Glomerular endothelial cell (primary cell): ENCODE measurements around the gene LIMS4. TPM values are rescaled to one million over a fixed set of nuclear protein-coding genes. Genes with fewer than 3 reads are reported as not detected.
"Not testable (repeated sequence)": the region's sequence is repeated elsewhere in the genome, so short reads cannot be mapped to it uniquely, and the experiment has no call there.

Experiments
- DNase-seq: peaks from one replicate; pipeline ENCODE4 v3.0.0-alpha.2; 2011; ENCODE audit warnings: low read depth, low spot score; ENCODE audit errors: extremely low read depth
- total RNA-seq: library from RNA; depleted of rRNA; stranded (reverse); fragments of >200 nt; gene quantifications from 2 replicates; pipeline ENCODE4 v1.2.3, GENCODE V29; 2015

LIMS4 gene, protein sequence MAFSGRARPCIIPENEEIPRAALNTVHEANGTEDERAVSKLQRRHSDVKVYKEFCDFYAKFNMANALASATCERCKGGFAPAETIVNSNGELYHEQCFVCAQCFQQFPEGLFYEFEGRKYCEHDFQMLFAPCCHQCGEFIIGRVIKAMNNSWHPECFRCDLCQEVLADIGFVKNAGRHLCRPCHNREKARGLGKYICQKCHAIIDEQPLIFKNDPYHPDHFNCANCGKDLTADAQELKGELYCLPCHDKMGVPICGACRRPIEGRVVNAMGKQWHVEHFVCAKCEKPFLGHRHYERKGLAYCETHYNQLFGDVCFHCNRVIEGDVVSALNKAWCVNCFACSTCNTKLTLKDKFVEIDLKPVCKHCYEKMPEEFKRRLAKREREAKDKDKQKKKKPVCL
- total RNA-seq: 55.2 and 102 TPM in 2 replicates

GRCh38 chr2:110472171-110473058 lies at the start of gene LIMS4:
Gene LIMS4 (minus strand): TSS chr2:110472816. CDS start chr2:110472778, 38 bp downstream.
- DNase-seq: not testable (repeated sequence)

DNA sequence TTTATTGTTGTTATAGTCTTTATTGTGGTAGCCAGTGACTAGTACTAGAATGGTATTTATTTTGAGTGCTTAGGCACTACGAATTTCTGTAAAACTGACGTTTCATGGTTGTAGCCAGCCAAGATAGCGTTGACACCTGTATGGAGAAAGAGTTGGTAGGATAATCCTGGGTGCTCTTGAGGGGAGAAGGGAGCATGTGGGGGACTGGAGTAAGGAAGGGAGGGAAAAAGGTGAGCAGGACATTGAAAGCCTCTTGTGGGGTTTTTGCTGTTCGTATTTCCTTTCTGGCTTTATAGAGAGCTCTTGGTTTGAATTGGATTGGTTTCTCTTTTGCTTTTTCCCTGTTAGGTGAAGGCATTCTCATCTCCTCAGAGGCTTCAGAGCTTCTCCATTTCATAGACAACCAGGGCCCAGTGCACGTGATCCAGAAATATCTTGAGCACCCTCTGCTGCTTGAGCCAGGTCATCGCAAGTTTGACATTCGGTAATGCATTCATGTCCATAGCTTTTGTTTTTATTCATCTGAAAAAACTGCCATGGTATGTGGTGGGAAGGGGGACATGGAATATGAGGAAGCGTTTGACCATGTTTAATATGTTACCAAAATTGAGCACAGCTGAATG lies 27.2 kb upstream of the LIMS4 start:
- not testable (repeated sequence) for DNase-seq

- not testable (repeated sequence) for DNase-seq
Measured at GRCh38 chr2:110496027-110496426, 23.4 kb upstream of the LIMS4 start.

DNA sequence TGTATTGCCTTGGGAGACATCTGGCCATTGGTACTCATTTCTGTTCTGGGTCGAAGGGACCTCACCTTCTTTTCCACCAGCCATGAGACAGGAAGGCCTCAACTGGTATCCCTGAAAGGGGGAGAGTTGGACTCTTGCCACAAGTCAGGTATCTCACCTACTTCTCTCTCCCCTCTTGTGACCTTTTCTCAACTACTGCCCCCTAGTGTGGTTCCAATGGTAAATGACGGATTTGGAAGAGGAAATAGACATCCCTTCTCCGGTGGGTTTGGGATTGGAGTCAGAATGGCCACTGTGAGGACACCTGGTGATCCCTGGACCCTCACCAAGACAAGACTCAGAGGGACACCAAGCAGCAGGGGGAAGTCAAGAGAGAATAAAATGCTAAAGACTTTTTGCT lies 21.9 kb upstream of the LIMS4 start:
- DNase-seq: not testable (repeated sequence)

GRCh38 chr2:110488991-110489390 lies 16.4 kb upstream of the LIMS4 start:
- not testable (repeated sequence) for DNase-seq

DNA sequence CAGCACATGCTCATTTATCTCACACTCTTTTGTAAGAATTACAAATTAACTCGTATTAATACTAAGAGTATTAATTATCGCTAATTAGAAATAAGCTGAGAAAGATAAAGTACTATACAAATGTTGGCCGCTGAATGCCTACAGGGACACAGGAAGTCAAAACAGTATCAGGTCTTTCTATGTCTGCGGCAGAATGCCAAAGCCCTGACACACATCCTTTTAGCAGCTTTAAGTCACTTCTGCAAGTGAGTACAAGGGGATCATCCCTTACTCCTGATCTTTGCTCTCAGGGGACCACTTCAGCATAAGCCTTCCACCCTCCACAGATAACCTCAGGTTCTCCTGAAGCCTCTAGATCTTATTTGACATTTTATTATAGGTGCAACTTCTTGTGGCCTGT lies 10.1 kb upstream of the LIMS4 start:
- not testable (repeated sequence) for DNase-seq

GRCh38 chr2:110481200-110481599 lies 8.6 kb upstream of the LIMS4 start:
- DNase-seq: not testable (repeated sequence)

DNA sequence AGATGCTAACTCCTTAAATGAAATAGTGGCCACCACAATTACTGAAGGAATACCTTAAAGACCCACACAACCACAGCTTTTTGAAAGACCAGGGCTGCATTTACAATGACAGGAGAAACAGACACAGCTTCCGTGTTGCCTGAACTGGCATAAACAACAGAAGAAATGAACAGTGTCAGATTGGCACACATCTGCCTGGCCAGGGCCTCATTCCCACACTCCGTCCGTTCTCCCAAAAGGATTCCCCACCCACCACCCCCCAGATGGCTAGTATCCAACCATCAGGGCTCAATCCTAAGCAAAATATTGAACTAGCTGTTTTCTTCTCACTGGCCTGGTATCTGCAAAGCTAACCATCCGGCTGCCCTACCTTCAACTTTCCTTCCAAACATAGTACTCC lies 7.5 kb upstream of the LIMS4 start:
- DNase-seq: not testable (repeated sequence)

GRCh38 chr2:110477370-110477769 lies 4.8 kb upstream of the LIMS4 start:
- DNase-seq: not testable (repeated sequence)

- not testable (repeated sequence) for DNase-seq
Measured at GRCh38 chr2:110476952-110477351, 4.3 kb upstream of the LIMS4 start.

DNA sequence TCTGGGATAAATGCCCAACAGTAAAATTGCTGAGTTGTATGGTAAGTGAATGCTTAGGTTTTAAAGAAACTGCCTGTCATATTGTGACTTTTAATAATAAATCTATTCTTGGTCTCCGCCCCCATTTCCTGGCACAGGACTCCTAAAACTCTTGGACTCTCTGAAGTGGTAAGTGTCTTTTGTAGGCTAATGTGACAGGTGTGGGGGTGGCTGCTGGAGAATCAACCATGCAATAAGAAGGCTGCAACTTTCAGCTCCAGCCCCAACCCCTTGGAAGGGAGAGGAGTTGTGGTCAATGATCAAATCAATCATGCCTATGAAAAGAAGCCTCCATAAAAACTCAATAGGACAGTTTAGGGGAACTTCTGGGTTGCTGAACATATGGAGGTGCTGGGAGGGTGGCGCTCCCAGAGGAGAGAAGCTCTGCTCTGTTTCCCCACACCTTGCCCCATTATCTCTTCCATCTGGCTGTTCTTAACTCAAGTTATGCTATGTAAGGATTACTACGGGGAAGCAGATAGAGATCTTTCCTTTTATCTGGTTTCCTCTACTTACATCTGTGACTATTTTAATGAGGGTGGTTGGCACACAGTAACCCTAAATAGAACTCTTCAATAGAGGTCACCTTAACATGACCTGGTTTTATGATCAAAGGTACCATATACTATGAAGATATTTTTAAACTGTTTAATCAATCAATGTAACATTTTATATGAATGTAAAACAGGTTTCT lies 3.2 kb upstream of the LIMS4 start:
- not testable (repeated sequence) for DNase-seq

- not testable (repeated sequence) for DNase-seq
Measured at GRCh38 chr2:110474898-110475297, 2.3 kb upstream of the LIMS4 start.

- not testable (repeated sequence) for DNase-seq
Measured at GRCh38 chr2:110473059-110473358, 393 bp upstream of the LIMS4 start.

- not testable (repeated sequence) for DNase-seq
Measured at GRCh38 chr2:110468921-110469320, 3.7 kb downstream of the LIMS4 start.

DNA sequence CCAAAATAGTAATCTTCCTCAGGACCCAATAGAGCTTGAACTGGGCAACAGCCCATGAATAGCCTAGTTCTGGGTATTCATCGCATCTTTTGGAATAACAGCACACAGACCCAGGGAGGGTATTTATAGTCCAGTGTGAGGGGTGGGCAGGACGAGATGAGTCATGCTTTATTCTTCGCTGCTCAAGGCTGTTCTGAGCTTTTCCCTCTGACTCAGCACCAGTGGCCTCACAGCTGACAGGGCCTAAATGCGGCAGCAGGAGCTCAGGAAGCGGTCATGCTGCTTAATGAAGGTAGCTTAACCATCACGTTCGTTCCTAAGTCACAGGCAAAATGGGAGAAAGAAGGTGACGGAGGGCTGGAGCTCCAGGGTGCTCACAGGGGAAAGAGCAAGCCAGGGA lies 7.3 kb downstream of the LIMS4 start:
- not testable (repeated sequence) for DNase-seq

- DNase-seq: not testable (repeated sequence)
Measured at GRCh38 chr2:110462458-110462857, 10.2 kb downstream of the LIMS4 start.

DNA sequence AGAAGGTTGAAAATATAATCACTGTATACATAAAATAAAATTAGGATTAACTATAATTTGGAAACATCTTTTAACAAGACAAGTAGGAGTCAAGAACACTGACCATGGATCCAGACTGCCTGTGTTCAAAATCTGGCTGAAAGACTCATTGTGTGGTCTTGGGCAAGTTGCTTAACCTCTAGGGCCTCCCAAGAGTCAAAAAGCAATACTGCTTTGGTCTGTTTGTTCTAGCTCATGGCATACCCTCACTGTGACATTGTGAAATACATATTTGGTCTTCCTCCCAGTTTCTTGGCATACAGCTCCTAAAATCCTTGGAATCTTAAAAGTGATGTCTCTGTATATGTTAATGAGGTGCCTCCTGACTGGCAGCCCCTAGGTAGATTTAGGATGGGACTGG lies 12.3 kb downstream of the LIMS4 start:
- DNase-seq: not testable (repeated sequence)

- DNase-seq: not testable (repeated sequence)
Measured at GRCh38 chr2:110457214-110457590, 15.4 kb downstream of the LIMS4 start.

DNA sequence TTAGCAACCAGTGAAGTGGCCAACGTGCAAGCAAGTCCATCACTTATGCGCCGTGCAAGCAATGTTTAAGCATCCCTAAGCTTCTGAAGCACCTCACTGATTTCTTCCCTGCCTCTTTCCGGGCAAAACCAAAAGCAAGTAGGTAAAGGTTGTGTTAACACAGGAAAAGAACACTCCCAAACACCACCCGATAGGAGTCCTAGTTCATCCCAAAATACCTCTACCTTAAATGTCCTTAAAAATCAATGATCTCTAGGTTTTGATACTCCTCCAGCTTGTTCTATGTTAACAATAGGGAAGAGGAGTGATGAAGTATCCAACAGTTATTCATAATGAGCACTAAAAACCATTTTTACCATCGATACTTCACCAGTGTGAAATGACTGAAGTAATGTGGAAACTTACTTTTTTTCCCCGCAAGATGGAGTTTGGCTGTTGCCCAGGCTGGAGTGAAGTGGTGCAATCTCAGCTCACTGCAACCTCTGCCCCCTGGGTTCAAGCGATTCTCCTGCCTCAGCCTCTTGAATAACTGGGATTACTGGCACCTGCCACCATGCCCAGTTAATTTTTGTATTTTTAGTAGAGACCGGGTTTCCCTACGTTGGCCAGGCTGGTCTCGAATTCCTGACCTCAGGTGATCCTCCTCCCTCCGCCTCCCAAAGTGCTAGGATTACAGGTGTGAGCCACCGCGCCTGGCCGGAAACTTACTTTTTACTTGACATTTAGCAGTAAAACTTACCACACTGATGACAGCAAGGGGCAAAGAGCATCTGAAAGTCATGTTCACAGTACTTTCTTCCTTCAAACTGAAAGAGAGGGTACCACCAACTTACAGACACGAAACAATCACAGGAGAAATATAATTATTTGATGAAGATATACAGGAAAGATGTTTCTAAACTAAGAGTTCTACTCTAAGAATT lies 16.1 kb downstream of the LIMS4 start:
- DNase-seq: not testable (repeated sequence)
